Vagina (tissue), 2 donors: ENCODE data around the gene DRAXIN.

ENCODE experiments used
- POLR2A ChIP-seq, 2 donors: fragments of 450-650 bp; IDR thresholded peaks; one replicate each; pipeline ENCODE4 v1.6.1; 2017; ENCODE audit warnings: antibody characterized with exemption in 2 of 2, mild to moderate bottlenecking in 2 of 2, moderate library complexity in 2 of 2
- POLR2AphosphoS5 ChIP-seq, 2 donors: sonication (generic); formaldehyde crosslinking; IDR thresholded peaks; one replicate each; pipeline ENCODE4 v1.9.0; 2017; ENCODE audit warnings: antibody characterized with exemption in 2 of 2, mild to moderate bottlenecking in 2 of 2, low read depth in 1 of 2; ENCODE audit not compliant: insufficient read depth in 1 of 2
- TF ChIP-seq, protein P1 (sequence below), 3 experiments: fragments of 450-650 bp in 2 of 3; fragments of 200-600 bp in 1 of 3; sonication (generic) in 1 of 3; IDR thresholded peaks; one replicate each; pipeline ENCODE4 v1.5.1; 2017 to 2019; ENCODE audit warnings: antibody characterized with exemption in 3 of 3, mild to moderate bottlenecking in 2 of 3, moderate library complexity in 2 of 3

DNA sequence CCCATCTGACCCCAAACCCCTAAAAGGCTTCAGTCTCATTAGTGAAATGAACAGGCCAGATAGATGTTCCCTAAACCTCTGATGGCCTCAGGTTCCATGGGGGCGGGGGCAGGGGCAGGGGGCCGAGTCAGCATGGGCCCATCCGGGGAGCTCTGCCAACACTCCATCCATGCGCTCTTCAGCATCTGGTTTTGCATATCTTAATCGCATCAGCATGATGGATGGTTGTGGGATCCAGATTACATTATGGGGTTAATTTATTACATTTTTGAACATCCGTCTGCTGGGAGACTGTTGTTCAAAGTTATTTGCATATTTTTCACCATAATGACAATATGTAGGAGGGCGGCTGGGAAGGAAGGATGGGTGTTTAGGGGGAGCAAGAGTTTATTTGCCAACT is 7.4 kb upstream of the DRAXIN start:
- TF ChIP-seq, protein P1, sequence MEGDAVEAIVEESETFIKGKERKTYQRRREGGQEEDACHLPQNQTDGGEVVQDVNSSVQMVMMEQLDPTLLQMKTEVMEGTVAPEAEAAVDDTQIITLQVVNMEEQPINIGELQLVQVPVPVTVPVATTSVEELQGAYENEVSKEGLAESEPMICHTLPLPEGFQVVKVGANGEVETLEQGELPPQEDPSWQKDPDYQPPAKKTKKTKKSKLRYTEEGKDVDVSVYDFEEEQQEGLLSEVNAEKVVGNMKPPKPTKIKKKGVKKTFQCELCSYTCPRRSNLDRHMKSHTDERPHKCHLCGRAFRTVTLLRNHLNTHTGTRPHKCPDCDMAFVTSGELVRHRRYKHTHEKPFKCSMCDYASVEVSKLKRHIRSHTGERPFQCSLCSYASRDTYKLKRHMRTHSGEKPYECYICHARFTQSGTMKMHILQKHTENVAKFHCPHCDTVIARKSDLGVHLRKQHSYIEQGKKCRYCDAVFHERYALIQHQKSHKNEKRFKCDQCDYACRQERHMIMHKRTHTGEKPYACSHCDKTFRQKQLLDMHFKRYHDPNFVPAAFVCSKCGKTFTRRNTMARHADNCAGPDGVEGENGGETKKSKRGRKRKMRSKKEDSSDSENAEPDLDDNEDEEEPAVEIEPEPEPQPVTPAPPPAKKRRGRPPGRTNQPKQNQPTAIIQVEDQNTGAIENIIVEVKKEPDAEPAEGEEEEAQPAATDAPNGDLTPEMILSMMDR (IDR thresholded peaks at IDR 0.05) = no peak
- TF ChIP-seq POLR2AphosphoS5 (IDR thresholded peaks at IDR 0.05; ENCODE audit: insufficient read depth in 1 of 2, low read depth in 1 of 2) (no peak), POLR2A (IDR thresholded peaks at IDR 0.05) (no peak)
